ENCODE results near the gene PPT2.

- TF ChIP-seq EZH2 (IDR thresholded peaks at IDR 0.05; ENCODE audit: low read length, missing control alignments) (no peak), CTCF (conservative IDR thresholded peaks at IDR 0.05 in 1 of 2, IDR thresholded peaks at IDR 0.05 in 1 of 2; ENCODE audit: low read depth in 1 of 2, low read length in 2 of 2) (no peak)
Observed at GRCh38 chr6:32139590-32139989, 14.4 kb upstream of the PPT2 start.

Measured in fibroblast of lung (primary cell).